IMR-90 (cell line): ENCODE data around the gene FTO. TPM values are rescaled to one million over a fixed set of nuclear protein-coding genes. Genes with fewer than 3 reads are reported as not detected.

Experiments
- ATAC-seq: fragments of 200-7000 bp; cut with Tn5 transposase; 2 replicates; pipeline ENCODE4 v1.9.1; 2020; ENCODE audit warnings: low read depth, mild to moderate bottlenecking, moderate library complexity
- BruUV-seq: library from RNA; stranded (reverse); fragments of 400-500 nt; replicated peaks from 2 replicates; lab custom pipeline; 2021; lab: Mats Ljungman, UMichigan
- CTCF ChIA-PET: fragments of 300-600 bp; formaldehyde crosslinking; extraction: SDS; loops from one replicate; lab custom pipeline; 2021; ENCODE audit warnings: antibody characterized with exemption; lab: Yijun Ruan, JAX
- POLR2A ChIA-PET: fragments of 300-600 bp; sonication (Branson Sonifier 250); formaldehyde crosslinking; loops from one replicate; lab custom pipeline; 2022; ENCODE audit warnings: antibody characterized with exemption; ENCODE audit not compliant: unreplicated experiment; lab: Charles Lee
- DNase-seq: peaks from one replicate; pipeline ENCODE4 v3.0.0; 2013
- H2AFZ ChIP-seq: replicated peaks from 2 replicates; pipeline ENCODE3; 2013; ENCODE audit warnings: low read length, mild to moderate bottlenecking; ENCODE audit not compliant: poor library complexity
- H2AK5ac ChIP-seq: 2 replicates; pipeline ENCODE4 v1.6.1; 2013; ENCODE audit warnings: low read depth, low read length, inconsistent platforms
- H2AK9ac ChIP-seq: replicated peaks from 2 replicates; pipeline ENCODE3; 2013; ENCODE audit warnings: mild to moderate bottlenecking, low read depth, low read length, moderate library complexity; ENCODE audit not compliant: poor library complexity
- H2BK120ac ChIP-seq: 2 replicates; pipeline ENCODE4 v1.6.1; 2013; ENCODE audit warnings: low read depth, low read length, inconsistent platforms
- H2BK15ac ChIP-seq: 3 replicates; pipeline ENCODE4 v1.6.1; 2013; ENCODE audit warnings: low read depth, low read length, inconsistent platforms
- H2BK20ac ChIP-seq: 2 replicates; pipeline ENCODE4 v1.6.1; 2013; ENCODE audit warnings: low read depth, mild to moderate bottlenecking, inconsistent platforms, low read length, moderate library complexity
- H2BK5ac ChIP-seq: 2 replicates; pipeline ENCODE4 v1.6.1; 2013; ENCODE audit warnings: mild to moderate bottlenecking, low read depth, low read length, inconsistent platforms; ENCODE audit not compliant: poor library complexity, severe bottlenecking
- H3K14ac ChIP-seq: replicated peaks from 2 replicates; pipeline ENCODE4 v1.6.1; 2013; ENCODE audit warnings: low read depth, low read length, inconsistent platforms
- H3K18ac ChIP-seq: 2 replicates; pipeline ENCODE4 v1.6.1; 2013; ENCODE audit warnings: low read depth, low read length, control low read depth
- H3K23ac ChIP-seq: 2 replicates; pipeline ENCODE4 v1.6.1; 2013; ENCODE audit warnings: low read depth, low read length, inconsistent platforms
- H3K27ac ChIP-seq: 2 replicates; pipeline ENCODE4 v1.5.1; 2013; ENCODE audit warnings: mild to moderate bottlenecking, control low read depth, low read length; ENCODE audit not compliant: insufficient read depth
- H3K27me3 ChIP-seq: 2 replicates; pipeline ENCODE4 v1.6.1; 2013; ENCODE audit warnings: low read length; ENCODE audit not compliant: control insufficient read depth, insufficient read depth
- H3K36me3 ChIP-seq: 2 replicates; pipeline ENCODE4 v1.6.1; 2013; ENCODE audit warnings: low read length, mixed read lengths; ENCODE audit not compliant: control insufficient read depth, insufficient read depth
- H3K4ac ChIP-seq: 2 replicates; pipeline ENCODE4 v1.6.1; 2013; ENCODE audit warnings: low read depth, low read length, inconsistent platforms
- H3K4me1 ChIP-seq: 2 replicates; pipeline ENCODE4 v1.6.1; 2013; ENCODE audit warnings: low read length, mixed read lengths; ENCODE audit not compliant: control insufficient read depth, insufficient read depth
- H3K4me2 ChIP-seq: 2 replicates; pipeline ENCODE4 v1.6.1; 2013; ENCODE audit warnings: low read depth, mild to moderate bottlenecking, control low read depth, low read length, moderate library complexity
- H3K4me3 ChIP-seq: 2 replicates; pipeline ENCODE4 v1.5.1; 2013; ENCODE audit warnings: low read depth, mild to moderate bottlenecking, control low read depth, low read length, moderate library complexity; ENCODE audit not compliant: insufficient read depth
- H3K56ac ChIP-seq: 2 replicates; pipeline ENCODE4 v1.6.1; 2013; ENCODE audit warnings: low read length, inconsistent platforms; ENCODE audit not compliant: insufficient read depth; ENCODE audit errors: extremely low read depth
- H3K79me1 ChIP-seq, 2 experiments: 2 replicates each; pipeline ENCODE4 v1.6.1; 2013; ENCODE audit warnings: low read length in 2 of 2, inconsistent platforms in 1 of 2, low read depth in 1 of 2
- H3K9ac ChIP-seq: 2 replicates; pipeline ENCODE4 v1.6.1; 2013; ENCODE audit warnings: low read depth, low read length, control low read depth
- H3K9me1 ChIP-seq: 2 replicates; pipeline ENCODE4 v1.6.1; 2013; ENCODE audit warnings: low read length, inconsistent platforms; ENCODE audit not compliant: insufficient read depth
- H3K9me3 ChIP-seq: 2 replicates; pipeline ENCODE4 v1.6.1; 2013; ENCODE audit warnings: low read length; ENCODE audit not compliant: control insufficient read depth, insufficient read depth
- H4K20me1 ChIP-seq: 2 replicates; pipeline ENCODE4 v1.6.1; 2013; ENCODE audit warnings: low read length, inconsistent platforms; ENCODE audit not compliant: insufficient read depth
- H4K5ac ChIP-seq: 2 replicates; pipeline ENCODE4 v1.6.1; 2013; ENCODE audit warnings: mild to moderate bottlenecking, low read depth, low read length, control low read depth
- H4K8ac ChIP-seq, 2 experiments: 2 replicates each; pipeline ENCODE4 v1.6.1; 2013; ENCODE audit warnings: low read depth in 2 of 2, low read length in 2 of 2, control low read depth in 1 of 2, inconsistent platforms in 1 of 2
- H4K91ac ChIP-seq: 2 replicates; pipeline ENCODE4 v1.6.1; 2013; ENCODE audit warnings: low read depth, low read length, inconsistent platforms; ENCODE audit not compliant: insufficient read depth
- CHD1 ChIP-seq: IDR thresholded peaks from 2 replicates; pipeline ENCODE4 v1.6.1; 2012; ENCODE audit warnings: low read depth, low read length, improper control_type of control experiment
- ELK1 ChIP-seq: fragments of 150-350 bp; IDR thresholded peaks from 2 replicates; pipeline ENCODE4 v1.6.1; 2016; ENCODE audit warnings: low read depth, mild to moderate bottlenecking, low read length, moderate library complexity, borderline replicate concordance
- NFE2L2 ChIP-seq: fragments of 150-350 bp; IDR thresholded peaks from 2 replicates; pipeline ENCODE4 v1.6.1; 2016; ENCODE audit warnings: low read depth, mild to moderate bottlenecking, low read length
- RAD21 ChIP-seq: IDR thresholded peaks from 2 replicates; pipeline ENCODE4 v1.6.1; 2012; ENCODE audit warnings: low read length, improper control_type of control experiment
- SMC3 ChIP-seq: fragments of 150-350 bp; IDR thresholded peaks from 2 replicates; pipeline ENCODE4 v1.6.1; 2016; ENCODE audit warnings: low read depth, mild to moderate bottlenecking, antibody characterized with exemption, low read length, moderate library complexity
- WGBS, 2 experiments: methylation state at CpG; one replicate each; pipeline versions ENCODE4 v1.1.5 to v1.1.7; 2013; ENCODE audit warnings: missing lambda C conversion rate in 2 of 2; ENCODE audit not compliant: insufficient read length in 1 of 2; ENCODE audit errors: extremely low coverage in 2 of 2; 5-methylcytosine and 5-hydroxymethylcytosine counted together
- dilution Hi-C: fragments of 300-500 bp; cut with HindIII; formaldehyde crosslinking; loops from one replicate; pipeline ENCODE4 v1.14.3; 2018; ENCODE audit warnings: low sequenced_read_pairs; ENCODE audit not compliant: unreplicated experiment
- in situ Hi-C: fragments of 300-500 bp; cut with MboI; formaldehyde crosslinking; loops from 3 replicates; pipeline ENCODE4 v1.14.3; 2019; ENCODE audit warnings: low sequenced_read_pairs, inconsistent platforms, mixed read lengths
- intact Hi-C: fragments of 100-400 bp; cut with micrococcal nuclease; formaldehyde crosslinking; loops from 2 replicates; pipeline ENCODE4 v1.10.0; 2022
- polyA plus RNA-seq, 3 experiments: library from polyadenylated mRNA; depleted of rRNA; stranded (reverse); fragments of >200 nt; gene quantifications; 2 replicates each; pipeline ENCODE4 v1.2.3, GENCODE V29; 2012; ENCODE audit warnings: low replicate concordance in 1 of 3
- total RNA-seq: library from RNA; depleted of rRNA; stranded (reverse); fragments of >200 nt; gene quantifications from 2 replicates; pipeline ENCODE4 v1.2.3, GENCODE V29; 2012

FTO gene
- total and polyA plus RNA-seq, 2 of the 4 experiments (the other 2 are of a cell fraction) = 70.3 to 132 TPM

GRCh38 chr16:54030451-54030850, 326.5 kb downstream of the FTO start:
- intact Hi-C loops (no loop called here), dilution Hi-C loops (no loop called here), in situ Hi-C loops (no loop called here)
- no peak overlapping the region for H3K14ac ChIP-seq
- H2AFZ ChIP-seq = no peak overlapping the region
- H2AK5ac ChIP-seq = no peak overlapping the region
- H3K9ac ChIP-seq = no peak overlapping the region
- no TSS peak for BruUV-seq
- H4K5ac ChIP-seq = no peak overlapping the region
- no peak overlapping the region for H2AK9ac ChIP-seq
- no peak for DNase-seq
- TF ChIP-seq RAD21 = no peak
- no peak for TF ChIP-seq CHD1
- TF ChIP-seq NFE2L2 = no peak
- TF ChIP-seq ELK1 = no peak
- TF ChIP-seq SMC3 = no peak
- no peak overlapping the region for H3K4me3 ChIP-seq
- H3K27me3 ChIP-seq = no peaks in the 10 kb centered on the region
- no peak overlapping the region for H3K27ac ChIP-seq
- H4K91ac ChIP-seq = no peak overlapping the region
- H2BK5ac ChIP-seq = no peak overlapping the region
- no peak overlapping the region for H4K8ac ChIP-seq
- no peak overlapping the region for H2BK15ac ChIP-seq
- H3K9me1 ChIP-seq = peaks cover 3% of the 10 kb centered on the region
- peaks cover 6% of the 10 kb centered on the region for H3K4me1 ChIP-seq
- H3K23ac ChIP-seq = no peak overlapping the region
- H2BK20ac ChIP-seq = no peak overlapping the region
- H3K18ac ChIP-seq = no peak overlapping the region
- ATAC-seq = no peak
- CTCF ChIA-PET = no interaction called here
- H2BK120ac ChIP-seq = no peak overlapping the region
- H4K20me1 ChIP-seq = no peaks in the 10 kb centered on the region
- H3K79me1 ChIP-seq = 0 out of 4 replicates have a peak, but pooled peaks cover 3 to 4% of the 10 kb centered on the region in 2 experiments
- no peaks in the 10 kb centered on the region for H3K36me3 ChIP-seq
- WGBS, 2 experiments = no CpG with 5 or more reads among the region's 1 CpG
- H3K56ac ChIP-seq = no peak overlapping the region
- no peak overlapping the region for H3K4ac ChIP-seq
- H3K4me2 ChIP-seq = no peak overlapping the region
- peaks cover 3% of the 10 kb centered on the region for H3K9me3 ChIP-seq
- POLR2A ChIA-PET = no interaction called here
